ENCODE measurements around the gene CRTC1.

DNA sequence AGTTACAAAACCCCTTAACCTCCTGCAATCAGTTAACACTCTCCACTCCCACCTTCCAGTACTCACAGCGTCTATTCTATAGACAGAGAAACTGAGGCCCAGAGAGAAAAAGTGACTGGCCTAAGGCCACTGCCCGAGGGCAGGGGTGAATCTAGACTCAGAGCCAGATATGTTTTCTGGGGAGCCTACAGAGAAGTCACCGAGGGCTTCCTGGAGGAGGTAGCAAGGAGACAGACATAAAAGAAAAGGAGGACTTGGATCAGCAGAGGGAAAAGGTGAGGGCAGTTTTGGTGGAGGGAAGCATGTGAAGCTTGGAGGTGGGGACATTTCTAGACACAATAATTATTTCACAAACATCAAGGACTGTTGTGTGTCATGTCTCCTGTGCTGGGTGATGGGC lies 109.2 kb downstream of the CRTC1 start:
- TF ChIP-seq EZH2 (IDR thresholded peaks at IDR 0.05; ENCODE audit: borderline replicate concordance, low read depth, low read length, severe bottlenecking) = no peak
- TF ChIP-seq, protein P1, sequence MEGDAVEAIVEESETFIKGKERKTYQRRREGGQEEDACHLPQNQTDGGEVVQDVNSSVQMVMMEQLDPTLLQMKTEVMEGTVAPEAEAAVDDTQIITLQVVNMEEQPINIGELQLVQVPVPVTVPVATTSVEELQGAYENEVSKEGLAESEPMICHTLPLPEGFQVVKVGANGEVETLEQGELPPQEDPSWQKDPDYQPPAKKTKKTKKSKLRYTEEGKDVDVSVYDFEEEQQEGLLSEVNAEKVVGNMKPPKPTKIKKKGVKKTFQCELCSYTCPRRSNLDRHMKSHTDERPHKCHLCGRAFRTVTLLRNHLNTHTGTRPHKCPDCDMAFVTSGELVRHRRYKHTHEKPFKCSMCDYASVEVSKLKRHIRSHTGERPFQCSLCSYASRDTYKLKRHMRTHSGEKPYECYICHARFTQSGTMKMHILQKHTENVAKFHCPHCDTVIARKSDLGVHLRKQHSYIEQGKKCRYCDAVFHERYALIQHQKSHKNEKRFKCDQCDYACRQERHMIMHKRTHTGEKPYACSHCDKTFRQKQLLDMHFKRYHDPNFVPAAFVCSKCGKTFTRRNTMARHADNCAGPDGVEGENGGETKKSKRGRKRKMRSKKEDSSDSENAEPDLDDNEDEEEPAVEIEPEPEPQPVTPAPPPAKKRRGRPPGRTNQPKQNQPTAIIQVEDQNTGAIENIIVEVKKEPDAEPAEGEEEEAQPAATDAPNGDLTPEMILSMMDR (IDR thresholded peaks at IDR 0.05; ENCODE audit: borderline replicate concordance, extremely low read depth, low read length, poor library complexity, severe bottlenecking) = no peak
